Coronary artery (tissue), 2 donors: Measurements from ENCODE around the gene NCOA1.

Source experiments
- DNase-seq: peaks from one replicate; pipeline ENCODE4 v3.0.0-alpha.2; 2017; ENCODE audit warnings: low spot score
- H3K27ac ChIP-seq, 2 donors: fragments of 200-600 bp; sonication (generic); one replicate each; pipeline ENCODE4 v1.5.1; 2016 to 2019
- H3K4me3 ChIP-seq: fragments of 200-600 bp; sonication (generic); 2 replicates; pipeline ENCODE4 v1.5.1; 2016; ENCODE audit warnings: mild to moderate bottlenecking, moderate library complexity
- CTCF ChIP-seq: fragments of 200-600 bp; sonication (generic); IDR thresholded peaks from one replicate; pipeline ENCODE4 v1.5.1; 2019; ENCODE audit warnings: antibody characterized with exemption

NCOA1 gene

GRCh38 chr2:24494410-24494809 lies 3.4 kb downstream of the NCOA1 start:
- no peak for DNase-seq
- Histone ChIP-seq H3K27ac (no peak overlapping the region), H3K4me3 (no peak overlapping the region)
- no peak for TF ChIP-seq CTCF

- no peak for TF ChIP-seq CTCF
- no peak overlapping the region for H3K4me3 ChIP-seq
- H3K27ac ChIP-seq = no peak overlapping the region
- no peak for DNase-seq
These were observed 4.4 kb downstream of the NCOA1 start for GRCh38 chr2:24495451-24495850.

GRCh38 chr2:24496959-24497358 lies 5.9 kb downstream of the NCOA1 start:
- TF ChIP-seq CTCF = no peak
- no peak for DNase-seq
- no peak overlapping the region for H3K27ac ChIP-seq
- no peak overlapping the region for H3K4me3 ChIP-seq

- Histone ChIP-seq H3K27ac (no peak overlapping the region), H3K4me3 (no peak overlapping the region)
- DNase-seq = no peak
- TF ChIP-seq CTCF = no peak
These were observed 6.6 kb downstream of the NCOA1 start for GRCh38 chr2:24497685-24498084.

- no peak for TF ChIP-seq CTCF
- no peak for DNase-seq
- H3K4me3 ChIP-seq = no peak overlapping the region
- no peak overlapping the region for H3K27ac ChIP-seq
These were observed 7.1 kb downstream of the NCOA1 start for GRCh38 chr2:24498121-24498520.

GRCh38 chr2:24501813-24502212 lies 10.8 kb downstream of the NCOA1 start:
- Histone ChIP-seq H3K4me3 (no peak overlapping the region), H3K27ac (no peak overlapping the region)
- DNase-seq = no peak
- no peak for TF ChIP-seq CTCF

- no peak for DNase-seq
- Histone ChIP-seq H3K4me3 (no peak overlapping the region), H3K27ac (no peak overlapping the region)
- no peak for TF ChIP-seq CTCF
These were observed 14.7 kb downstream of the NCOA1 start for GRCh38 chr2:24505534-24506275.
